ELF-1 (cell line): ENCODE measurements around the gene VOPP1.

ENCODE experiments used
- DNase-seq: peaks from one replicate; pipeline ENCODE4 v3.0.0-alpha.2; 2016; ENCODE audit warnings: low read depth, low spot score

The VOPP1 gene

GRCh38 chr7:55438085-55438756 lies 134.1 kb downstream of the VOPP1 start:
- DNase-seq = no peak

- no peak for DNase-seq
Measured at GRCh38 chr7:55437375-55437774, 134.9 kb downstream of the VOPP1 start.

- no peak for DNase-seq
Measured at GRCh38 chr7:55436457-55436856, 135.8 kb downstream of the VOPP1 start.

DNA sequence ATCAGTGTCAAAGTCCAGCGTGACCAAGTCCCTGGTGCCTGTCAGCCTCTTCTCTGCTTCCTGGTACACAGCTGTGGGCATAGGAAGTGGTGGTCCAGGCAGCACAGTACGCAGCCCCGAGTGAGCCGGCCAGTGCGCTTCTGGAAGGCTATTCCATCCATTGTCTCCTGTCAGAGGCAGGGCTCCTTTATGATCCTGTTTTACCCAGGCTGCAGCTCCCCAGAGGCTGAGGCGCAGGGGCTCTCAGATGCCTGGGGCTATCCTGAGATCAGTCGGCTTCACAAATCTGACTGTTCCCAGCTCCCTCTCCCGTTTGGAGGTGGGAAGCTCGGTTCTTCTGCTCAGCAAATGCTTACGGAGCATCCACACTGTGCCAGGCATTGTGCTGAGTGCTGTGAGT lies 136.8 kb downstream of the VOPP1 start:
- DNase-seq = peak; percentile 79

DNA sequence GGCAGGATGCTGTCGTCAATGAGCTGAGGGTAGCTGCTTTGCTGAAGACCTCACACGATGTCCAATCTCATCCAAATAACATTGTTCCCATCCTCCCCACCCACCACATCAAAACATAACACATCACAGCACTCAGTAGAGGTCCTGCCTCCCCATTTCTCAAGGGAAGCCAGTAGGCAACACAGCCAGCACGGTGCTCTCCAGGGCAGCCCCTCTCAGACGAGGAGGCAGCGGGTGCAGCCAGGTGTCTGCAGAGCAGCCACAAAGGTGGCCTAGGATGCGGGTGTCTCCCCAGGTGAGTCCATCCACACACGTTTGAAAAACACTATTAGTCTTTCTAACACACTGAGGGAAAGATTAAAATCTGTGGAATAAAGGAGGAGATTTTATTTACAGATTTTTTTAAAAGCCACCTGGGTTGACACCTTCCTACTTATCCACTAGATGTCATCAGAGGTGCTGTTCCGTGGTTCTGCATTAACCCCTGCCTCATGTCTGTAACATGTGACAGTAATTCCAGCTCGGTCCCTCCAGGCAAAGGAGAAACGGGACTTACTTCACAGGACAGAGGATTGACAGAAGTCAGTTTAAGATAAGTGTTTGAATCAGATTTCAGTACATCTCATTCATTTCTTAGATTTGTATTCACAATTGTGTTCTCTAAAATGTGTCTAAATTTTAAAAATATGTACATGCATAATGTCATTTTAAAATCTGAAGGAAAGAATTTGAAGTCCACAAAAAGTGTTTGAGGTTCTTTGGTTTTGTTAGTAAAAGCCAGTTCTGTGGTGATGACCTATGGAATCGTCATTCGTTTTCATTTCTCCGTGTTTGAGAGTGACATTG lies 139.1 kb downstream of the VOPP1 start:
- DNase-seq = peak; percentile 44

DNA sequence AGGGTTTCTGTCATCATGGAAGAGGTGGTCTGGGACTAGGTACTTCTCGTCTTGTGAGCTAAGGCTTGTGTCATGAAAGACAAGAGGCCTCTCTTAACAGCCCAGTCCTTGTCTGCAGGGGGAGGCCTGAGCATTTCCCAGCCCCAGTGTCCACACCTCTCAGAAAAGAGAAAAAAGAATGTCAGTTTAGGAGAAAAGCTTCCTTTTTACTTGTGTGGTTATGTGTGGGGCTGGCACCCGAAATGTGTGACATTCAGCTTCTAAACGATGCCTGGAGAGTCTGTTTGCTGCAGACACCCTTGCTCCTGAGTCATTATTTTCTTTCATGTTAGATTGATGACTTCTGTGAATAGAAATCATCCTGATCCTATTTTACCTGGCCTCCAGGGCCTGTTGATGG lies 139.8 kb downstream of the VOPP1 start:
- DNase-seq = no peak

- no peak for DNase-seq
Measured at GRCh38 chr7:55431898-55432297, 140.4 kb downstream of the VOPP1 start.

GRCh38 chr7:55429835-55430499 lies 142.3 kb downstream of the VOPP1 start:
- DNase-seq = no peak

- DNase-seq = no peak
Measured at GRCh38 chr7:55427800-55428199, 144.5 kb downstream of the VOPP1 start.

DNA sequence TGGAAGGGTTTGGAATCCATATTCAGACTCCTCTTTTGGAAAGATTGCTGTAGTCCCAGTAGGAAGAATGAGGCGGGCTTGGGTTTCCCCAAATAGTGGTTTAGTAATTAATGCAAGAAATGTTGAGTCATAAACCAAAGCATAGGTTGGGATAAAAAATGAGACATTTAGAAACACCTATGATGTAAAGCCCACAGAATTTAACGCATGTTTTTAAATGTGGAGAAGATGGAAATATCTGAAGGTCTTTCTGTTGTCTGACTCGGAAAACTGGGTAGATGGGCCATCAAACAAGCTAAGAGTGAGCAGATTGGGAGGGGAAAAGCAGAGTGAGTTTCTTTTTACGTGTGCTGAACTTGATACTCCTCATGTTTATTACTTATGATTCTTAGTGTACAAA lies 145.0 kb downstream of the VOPP1 start:
- no peak for DNase-seq

DNA sequence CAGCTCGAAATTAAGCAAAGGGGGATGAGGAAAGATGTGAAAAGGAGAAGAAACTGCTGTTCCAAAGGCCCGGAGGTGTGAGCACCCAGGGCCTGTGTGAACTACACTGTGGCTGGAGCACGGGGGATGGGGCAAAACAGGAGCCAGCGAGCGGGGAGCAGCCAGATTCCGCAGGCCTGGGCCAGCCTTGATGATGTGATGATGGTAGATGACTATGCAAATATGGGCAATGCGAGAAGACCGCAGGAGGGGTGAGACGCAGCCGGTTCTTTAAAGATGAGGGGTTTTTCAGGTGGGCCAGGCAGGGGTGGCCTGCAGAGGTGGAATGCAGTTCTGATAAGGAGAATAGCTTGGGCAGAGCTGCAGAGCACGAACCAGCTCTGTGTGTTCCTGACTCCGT lies 145.6 kb downstream of the VOPP1 start:
- DNase-seq = peak; percentile 52

- DNase-seq = no peak
Measured at GRCh38 chr7:55425141-55425752, 147.1 kb downstream of the VOPP1 start.

DNA sequence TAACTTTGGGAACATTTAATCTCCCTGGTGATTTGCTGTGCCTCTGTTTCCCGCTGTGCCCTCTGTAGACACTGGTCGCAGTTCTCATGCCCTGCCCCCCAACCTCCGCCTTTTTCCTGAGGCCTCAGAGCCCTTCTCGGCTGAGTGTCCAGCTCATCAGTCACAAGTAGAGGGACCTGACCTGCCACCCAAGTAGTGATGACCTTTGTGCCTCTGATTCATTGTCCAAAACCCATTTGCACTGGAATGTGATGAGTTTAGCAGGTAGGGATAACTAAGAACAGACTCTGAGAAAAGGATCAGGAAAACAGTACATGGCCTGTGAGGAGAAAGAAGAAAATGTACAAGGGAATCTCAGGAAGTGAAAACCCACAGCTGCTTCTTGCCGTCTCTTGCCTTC lies 148.4 kb downstream of the VOPP1 start:
- no peak for DNase-seq

- no peak for DNase-seq
Measured at GRCh38 chr7:55423277-55423711, 149.0 kb downstream of the VOPP1 start.
